Uterus (tissue), 4 donors: Measurements from ENCODE around the gene OSER1. TPM values are rescaled to one million over a fixed set of nuclear protein-coding genes. Genes with fewer than 3 reads are reported as not detected.

Source experiments
- DNase-seq, 2 donors: peaks; one replicate each; pipeline ENCODE4 v3.0.0-alpha.2; 2019 to 2020
- H3K27ac ChIP-seq, 2 donors: fragments of 200-600 bp; sonication (generic); 1 replicate in 1 of 2; 2 replicates in 1 of 2; pipeline ENCODE4 v1.5.1; 2016 to 2018
- H3K27me3 ChIP-seq, 2 donors: fragments of 200-600 bp; sonication (generic); one replicate each; pipeline ENCODE4 v1.5.1; 2018 to 2019; ENCODE audit warnings: control low read depth in 1 of 2
- H3K36me3 ChIP-seq, 2 donors: fragments of 200-600 bp; sonication (generic); one replicate each; pipeline ENCODE4 v1.5.1; 2019; ENCODE audit warnings: control low read depth in 1 of 2
- H3K4me1 ChIP-seq, 2 donors: fragments of 200-600 bp; sonication (generic); one replicate each; pipeline ENCODE4 v1.5.1; 2018 to 2019; ENCODE audit warnings: control low read depth in 1 of 2
- H3K4me3 ChIP-seq, 2 donors: fragments of 200-600 bp; sonication (generic); 1 replicate in 1 of 2; 2 replicates in 1 of 2; pipeline ENCODE4 v1.5.1; 2018 to 2019; ENCODE audit warnings: mild to moderate bottlenecking in 1 of 2
- H3K9me3 ChIP-seq, 2 donors: fragments of 200-600 bp; sonication (generic); one replicate each; pipeline ENCODE4 v1.5.1; 2019; ENCODE audit warnings: control low read depth in 1 of 2
- CTCF ChIP-seq, 4 experiments: fragments of 200-600 bp in 2 of 4; fragments of 450-650 bp in 2 of 4; sonication (generic) in 2 of 4; IDR thresholded peaks; one replicate each; pipeline ENCODE4 v1.5.1; 2016 to 2019; ENCODE audit warnings: antibody characterized with exemption in 4 of 4, mild to moderate bottlenecking in 2 of 4, moderate library complexity in 1 of 4
- POLR2A ChIP-seq, 2 donors: fragments of 450-650 bp; IDR thresholded peaks; one replicate each; pipeline ENCODE4 v1.6.1; 2016; ENCODE audit warnings: antibody characterized with exemption in 2 of 2, mild to moderate bottlenecking in 1 of 2, moderate library complexity in 1 of 2
- intact Hi-C: fragments of 100-400 bp; cut with DNase I; formaldehyde crosslinking; loops from one replicate; pipeline ENCODE4 v1.15.1; 2023; ENCODE audit warnings: low total_unique reads
- total RNA-seq, 4 donors: library from RNA; depleted of rRNA in 3 of 4; stranded (reverse); fragments of >200 nt in 3 of 4; gene quantifications; one replicate each; pipeline versions ENCODE4 v1.1.0 to v1.2.4, GENCODE V29; 2014 to 2023
- donor health status: DM: yes; HTN: yes; CAD: no.

The OSER1 gene
- total RNA-seq, 4 donors from 2014 or later, result 33.8 to 76.2 (median 46.0) TPM

GRCh38 chr20:44200983-44201382, 9.6 kb downstream of the OSER1 start:
- peaks cover 0 to 5% of the 10 kb centered on the region in 2 donors for H3K4me1 ChIP-seq
- no peak overlapping the region for H3K27ac ChIP-seq
- no peak overlapping the region for H3K4me3 ChIP-seq
- no peak for TF ChIP-seq CTCF (IDR thresholded peaks at IDR 0.05)
- no peak for TF ChIP-seq POLR2A (IDR thresholded peaks at IDR 0.05)
- no peaks in the 10 kb centered on the region for H3K9me3 ChIP-seq
- H3K36me3 ChIP-seq, result no peaks in the 10 kb centered on the region
- intact Hi-C loops, result no loop called here
- H3K27me3 ChIP-seq, result no peaks in the 10 kb centered on the region
- DNase-seq, result no peak

- Histone ChIP-seq H3K36me3 (no peaks in the 10 kb centered on the region), H3K4me1 (peaks cover 0 to 5% of the 10 kb centered on the region in 2 donors), H3K4me3 (no peak overlapping the region), H3K27me3 (no peaks in the 10 kb centered on the region), H3K27ac (no peak overlapping the region), H3K9me3 (no peaks in the 10 kb centered on the region)
- no peak for TF ChIP-seq POLR2A (IDR thresholded peaks at IDR 0.05)
- TF ChIP-seq CTCF (IDR thresholded peaks at IDR 0.05), result no peak
- intact Hi-C loops, result no loop called here
- no peak for DNase-seq
Measured at GRCh38 chr20:44200371-44200770, 10.2 kb downstream of the OSER1 start.

- Histone ChIP-seq H3K27me3 (no peaks in the 10 kb centered on the region), H3K9me3 (no peaks in the 10 kb centered on the region), H3K4me3 (no peak overlapping the region), H3K27ac (no peak overlapping the region), H3K4me1 (peaks cover 0 to 5% of the 10 kb centered on the region in 2 donors), H3K36me3 (no peaks in the 10 kb centered on the region)
- TF ChIP-seq POLR2A (IDR thresholded peaks at IDR 0.05) (no peak), CTCF (IDR thresholded peaks at IDR 0.05) (no peak)
- intact Hi-C loops, result no loop called here
- no peak for DNase-seq
Measured at GRCh38 chr20:44199877-44200276, 10.7 kb downstream of the OSER1 start.

GRCh38 chr20:44198872-44199271, 11.7 kb downstream of the OSER1 start:
- Histone ChIP-seq H3K36me3 (no peaks in the 10 kb centered on the region), H3K9me3 (no peaks in the 10 kb centered on the region), H3K27me3 (no peaks in the 10 kb centered on the region), H3K4me3 (no peak overlapping the region), H3K4me1 (peaks cover 0 to 2% of the 10 kb centered on the region in 2 donors), H3K27ac (no peak overlapping the region)
- intact Hi-C loops, result no loop called here
- TF ChIP-seq CTCF (IDR thresholded peaks at IDR 0.05) (no peak), POLR2A (IDR thresholded peaks at IDR 0.05) (no peak)
- no peak for DNase-seq

- no peaks in the 10 kb centered on the region for H3K9me3 ChIP-seq
- H3K36me3 ChIP-seq, result no peaks in the 10 kb centered on the region
- no peak overlapping the region for H3K27ac ChIP-seq
- intact Hi-C loops, result no loop called here
- H3K4me3 ChIP-seq, result no peak overlapping the region
- no peaks in the 10 kb centered on the region for H3K27me3 ChIP-seq
- DNase-seq, result no peak
- TF ChIP-seq POLR2A (IDR thresholded peaks at IDR 0.05), result no peak
- TF ChIP-seq CTCF (IDR thresholded peaks at IDR 0.05), result no peak
- no peaks in the 10 kb centered on the region for H3K4me1 ChIP-seq
Measured at GRCh38 chr20:44196271-44196670, 14.3 kb downstream of the OSER1 start.
